Stomach (tissue), 9 donors: Measurements from ENCODE around the gene SCGB2B2. TPM values are rescaled to one million over a fixed set of nuclear protein-coding genes. Genes with fewer than 3 reads are reported as not detected.

Source experiments
- DNase-seq, 2 donors: peaks; one replicate each; pipeline versions ENCODE4 v3.0.0 to v3.0.0-alpha.2; 2013 to 2019
- H3K27ac ChIP-seq, 5 donors: fragments of 200-600 bp in 4 of 5; sonication (generic) in 4 of 5; one replicate each; pipeline ENCODE4 v1.5.1; 2013 to 2019; ENCODE audit warnings: mild to moderate bottlenecking in 1 of 5, moderate library complexity in 1 of 5
- H3K27me3 ChIP-seq, 3 donors: fragments of 200-600 bp; sonication (generic); one replicate each; pipeline ENCODE4 v1.5.1; 2017 to 2019; ENCODE audit warnings: mixed run types in 1 of 3
- H3K36me3 ChIP-seq, 4 donors: fragments of 200-600 bp; sonication (generic); 1 replicate in 3 of 4; 2 replicates in 1 of 4; pipeline ENCODE4 v1.5.1; 2016 to 2019
- H3K4me1 ChIP-seq, 4 donors: fragments of 200-600 bp; sonication (generic); one replicate each; pipeline ENCODE4 v1.5.1; 2016 to 2019
- H3K4me3 ChIP-seq, 4 donors: fragments of 200-600 bp; sonication (generic) in 3 of 4; one replicate each; pipeline ENCODE4 v1.5.1; 2016 to 2019; ENCODE audit warnings: mild to moderate bottlenecking in 1 of 4
- H3K9me3 ChIP-seq, 4 donors: fragments of 200-600 bp; sonication (generic); one replicate each; pipeline ENCODE4 v1.5.1; 2016 to 2019
- EP300 ChIP-seq: sonication (generic); formaldehyde crosslinking; IDR thresholded peaks from one replicate; pipeline ENCODE4 v1.6.1; 2017; ENCODE audit warnings: antibody characterized with exemption
- POLR2A ChIP-seq, 4 donors: fragments of 450-650 bp; IDR thresholded peaks; one replicate each; pipeline ENCODE4 v1.6.1; 2016; ENCODE audit warnings: antibody characterized with exemption in 4 of 4, control low read depth in 2 of 4, mild to moderate bottlenecking in 1 of 4, moderate library complexity in 1 of 4
- POLR2AphosphoS5 ChIP-seq, 3 donors: sonication (generic); formaldehyde crosslinking; IDR thresholded peaks; one replicate each; pipeline ENCODE4 v1.6.1; 2016; ENCODE audit warnings: antibody characterized with exemption in 3 of 3
- WGBS, 5 donors: extraction: QIAGEN DNeasy Blood & Tissue Kit in 3 of 5; methylation state at CpG; one replicate each; pipeline versions ENCODE4 v1.1.5 to v1.1.7; 2013 to 2018; 5-methylcytosine and 5-hydroxymethylcytosine counted together
- intact Hi-C: fragments of 100-400 bp; cut with DNase I; formaldehyde crosslinking; loops from one replicate; pipeline ENCODE4 v1.15.1; 2023; ENCODE audit warnings: low total_unique reads
- polyA plus RNA-seq, 3 donors: library from polyadenylated mRNA; stranded (reverse); fragments of 200-250 nt; gene quantifications; one replicate each; pipeline ENCODE4 v1.2.3, GENCODE V29; 2013
- small RNA-seq, 4 donors: library from RNA; depleted of rRNA; stranded (forward); fragments of <200 nt; gene quantifications; one replicate each; pipeline ENCODE3, GENCODE V24; 2016
- total RNA-seq, 5 donors: library from RNA; depleted of rRNA; stranded (reverse); fragments of >200 nt; gene quantifications; one replicate each; pipeline versions ENCODE4 v1.1.0 to v1.2.3, GENCODE V29; 2014 to 2016
- TF ChIP-seq, protein P1 (sequence below), 7 experiments: fragments of 450-650 bp in 4 of 7; fragments of 200-600 bp in 3 of 7; sonication (generic) in 3 of 7; IDR thresholded peaks; one replicate each; pipeline ENCODE4 v1.5.1; 2016 to 2019; ENCODE audit warnings: antibody characterized with exemption in 7 of 7, control low read depth in 2 of 7, mild to moderate bottlenecking in 1 of 7
- donor health status: healthy with polysubstance abuse.
- donor health status: Bipolar disorder and iron deficiency.
- donor health status: healthy.

SCGB2B2 gene
- total and polyA plus RNA-seq, 8 donors = 0.12 to 1.8 (median 0.37) TPM; not detected in 5

DNA sequence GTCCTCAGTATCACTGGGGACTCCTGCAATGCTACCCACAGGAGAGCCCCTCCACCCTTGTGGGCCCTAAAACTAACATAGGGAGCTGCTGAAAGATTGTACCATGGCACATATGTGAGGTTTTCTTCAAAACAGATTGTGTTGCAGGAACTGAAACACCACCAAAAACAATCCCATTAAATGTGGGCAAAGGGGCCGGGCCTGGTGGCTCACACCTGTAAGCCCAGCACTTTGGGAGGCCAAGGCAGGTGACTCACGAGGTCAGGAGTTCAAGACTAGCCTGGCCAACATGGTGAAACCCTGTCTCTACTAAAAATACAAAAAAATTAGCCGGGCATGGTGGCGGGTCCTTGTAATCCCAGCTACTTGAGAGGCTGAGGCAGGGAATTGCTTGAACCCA lies 34.7 kb downstream of the SCGB2B2 start:
- no peak overlapping the region for H3K4me3 ChIP-seq
- peaks cover 0 to 5% (median 0%) of the 10 kb centered on the region in 4 donors for H3K4me1 ChIP-seq
- H3K27me3 ChIP-seq = no peaks in the 10 kb centered on the region
- H3K36me3 ChIP-seq = no peaks in the 10 kb centered on the region
- DNase-seq = no peak
- TF ChIP-seq, protein P1, sequence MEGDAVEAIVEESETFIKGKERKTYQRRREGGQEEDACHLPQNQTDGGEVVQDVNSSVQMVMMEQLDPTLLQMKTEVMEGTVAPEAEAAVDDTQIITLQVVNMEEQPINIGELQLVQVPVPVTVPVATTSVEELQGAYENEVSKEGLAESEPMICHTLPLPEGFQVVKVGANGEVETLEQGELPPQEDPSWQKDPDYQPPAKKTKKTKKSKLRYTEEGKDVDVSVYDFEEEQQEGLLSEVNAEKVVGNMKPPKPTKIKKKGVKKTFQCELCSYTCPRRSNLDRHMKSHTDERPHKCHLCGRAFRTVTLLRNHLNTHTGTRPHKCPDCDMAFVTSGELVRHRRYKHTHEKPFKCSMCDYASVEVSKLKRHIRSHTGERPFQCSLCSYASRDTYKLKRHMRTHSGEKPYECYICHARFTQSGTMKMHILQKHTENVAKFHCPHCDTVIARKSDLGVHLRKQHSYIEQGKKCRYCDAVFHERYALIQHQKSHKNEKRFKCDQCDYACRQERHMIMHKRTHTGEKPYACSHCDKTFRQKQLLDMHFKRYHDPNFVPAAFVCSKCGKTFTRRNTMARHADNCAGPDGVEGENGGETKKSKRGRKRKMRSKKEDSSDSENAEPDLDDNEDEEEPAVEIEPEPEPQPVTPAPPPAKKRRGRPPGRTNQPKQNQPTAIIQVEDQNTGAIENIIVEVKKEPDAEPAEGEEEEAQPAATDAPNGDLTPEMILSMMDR (IDR thresholded peaks at IDR 0.05) = no peak
- TF ChIP-seq EP300 = no peak
- TF ChIP-seq POLR2A (IDR thresholded peaks at IDR 0.05) = no peak
- TF ChIP-seq POLR2AphosphoS5 (IDR thresholded peaks at IDR 0.05) = no peak
- 76 to 96% (median 87%) methylated on average over 4 of the region's 4 CpGs for WGBS, 5 donors
- no peaks in the 10 kb centered on the region for H3K9me3 ChIP-seq
- intact Hi-C loops = no loop called here
- no peak overlapping the region for H3K27ac ChIP-seq

DNA sequence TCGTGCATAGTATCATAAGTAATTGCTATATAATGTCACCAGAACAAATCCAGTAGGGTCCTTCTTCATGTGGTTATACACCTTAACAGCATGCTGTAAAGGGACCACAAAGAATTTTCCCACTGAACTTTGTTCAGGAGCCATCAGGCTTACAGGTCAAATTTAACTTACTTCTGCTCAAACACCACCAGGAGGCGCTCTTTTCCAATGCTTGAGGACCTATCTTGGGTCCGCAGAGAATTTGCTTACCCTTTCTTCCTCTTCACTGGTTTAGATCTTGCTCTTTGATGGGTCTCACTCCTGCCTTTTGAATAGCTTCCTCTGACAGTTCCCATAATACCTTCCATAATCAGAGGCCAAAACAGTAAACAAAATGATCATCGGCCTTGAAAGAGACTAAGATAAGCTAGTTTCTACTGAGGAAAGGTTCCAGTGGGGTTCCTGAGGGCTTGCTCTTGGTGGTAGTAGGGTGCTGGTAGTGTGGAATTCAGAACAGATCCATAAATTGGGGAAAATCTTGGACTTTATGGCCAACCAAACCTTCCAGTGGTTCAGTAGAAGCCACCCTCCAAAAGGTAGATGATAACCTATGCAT lies 37.4 kb downstream of the SCGB2B2 start:
- intact Hi-C loops = loop anchor here (2.0 kb wide), 1 partner anchor 73 kb away; no protein-coding TSS in a partner anchor
- peaks cover 4 to 16% (median 14%) of the 10 kb centered on the region in 4 donors for H3K9me3 ChIP-seq
- H3K27ac ChIP-seq = no peak overlapping the region
- H3K4me3 ChIP-seq = no peak overlapping the region
- DNase-seq = peak; percentile 60 to 84
- 10 to 20% (median 13%) methylated on average over 4 of the region's 4 CpGs for WGBS, 5 donors
- peaks cover 0 to 5% (median 0%) of the 10 kb centered on the region in 4 donors for H3K4me1 ChIP-seq
- TF ChIP-seq POLR2AphosphoS5 (IDR thresholded peaks at IDR 0.05) (no peak), POLR2A (IDR thresholded peaks at IDR 0.05) (no peak), EP300 (no peak)
- TF ChIP-seq, protein P1 (IDR thresholded peaks at IDR 0.05) = peak in 5 of 7 experiments; percentile 54 to 92 (median 76)
- peaks cover 0 to 18% (median 0%) of the 10 kb centered on the region in 4 donors for H3K36me3 ChIP-seq
- no peaks in the 10 kb centered on the region for H3K27me3 ChIP-seq

DNA sequence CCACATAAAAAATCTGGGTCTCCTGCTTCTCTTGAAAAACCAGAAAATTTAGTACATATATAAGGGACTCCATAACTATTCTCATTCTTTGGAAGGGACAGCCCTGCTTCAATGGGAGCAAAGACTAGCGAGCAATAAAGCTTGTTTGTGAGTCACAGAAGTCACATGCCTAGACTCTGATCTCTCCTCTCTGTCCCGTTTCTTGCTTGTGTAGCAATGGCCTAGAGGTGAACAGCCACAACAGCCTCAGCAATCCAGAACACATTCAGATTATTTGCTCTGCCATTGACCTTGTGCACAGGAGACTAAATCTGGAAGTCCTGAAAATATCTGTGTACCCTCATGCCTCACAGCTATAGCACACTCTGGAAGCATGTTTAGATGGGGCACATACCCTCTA lies 43.2 kb downstream of the SCGB2B2 start:
- Histone ChIP-seq H3K9me3 (peaks cover 4 to 33% (median 22%) of the 10 kb centered on the region in 4 donors), H3K4me1 (no peaks in the 10 kb centered on the region), H3K27me3 (no peaks in the 10 kb centered on the region), H3K4me3 (no peak overlapping the region), H3K27ac (no peak overlapping the region), H3K36me3 (peaks cover 0 to 28% (median 0%) of the 10 kb centered on the region in 4 donors)
- intact Hi-C loops = no loop called here
- TF ChIP-seq, protein P1 (IDR thresholded peaks at IDR 0.05) = no peak
- no peak for TF ChIP-seq POLR2AphosphoS5 (IDR thresholded peaks at IDR 0.05)
- TF ChIP-seq EP300 = no peak
- no peak for TF ChIP-seq POLR2A (IDR thresholded peaks at IDR 0.05)
- no peak for DNase-seq
- WGBS, 5 donors = 81 to 87% (median 83%) methylated on average over 2 of the region's 2 CpGs

Small RNA genes lying within 50 kb of the gene (small RNA-seq; reads per million reads assigned to genes)
- gene RF00611 = 0 reads per million in 4 donors

Other genes with a start within 250 kb of the SCGB2B2 start
- 100 to 1,000 TPM in 1 of 5 donors, 10 to 100 TPM in 4; 39.1 to 146 (median 61.6) TPM for gene UBA2, start 248.8 kb downstream of the SCGB2B2 start, total RNA-seq
- 10 to 100 TPM; 35.4 to 73.2 (median 51.7) TPM for gene UBA2, start 248.8 kb downstream of the SCGB2B2 start, polyA plus RNA-seq
- 10 to 100 TPM in 1 of 5 donors, 1 to 10 TPM in 3, under 1 TPM in 1; 0.29 to 12.9 (median 5.3) TPM for gene WTIP, start 195.4 kb downstream of the SCGB2B2 start, total RNA-seq
- gene WTIP, start 195.4 kb downstream of the SCGB2B2 start, polyA plus RNA-seq = 1 to 10 TPM; 3.3 to 9.0 (median 6.0) TPM
- gene ZNF302, start 519 bp upstream of the SCGB2B2 start, total RNA-seq = 10 to 100 TPM; 13.8 to 92.4 (median 21.7) TPM
- 10 to 100 TPM; 10.1 to 18.2 (median 15.0) TPM for gene ZNF302, start 519 bp upstream of the SCGB2B2 start, polyA plus RNA-seq
- 10 to 100 TPM in 3 of 5 donors, 1 to 10 TPM in 2; 2.3 to 43.2 (median 13.2) TPM for gene ZNF181, start 57.1 kb upstream of the SCGB2B2 start, total RNA-seq
- gene ZNF181, start 57.1 kb upstream of the SCGB2B2 start, polyA plus RNA-seq = 10 to 100 TPM in 1 of 3 donors, 1 to 10 TPM in 2; 5.7 to 17.7 (median 5.9) TPM
- gene ZNF599, start 96.1 kb upstream of the SCGB2B2 start, total RNA-seq = 1 to 10 TPM in 3 of 5 donors, under 1 TPM in 1, not detected in 1; 0.58 to 6.7 (median 4.1) TPM
- gene ZNF599, start 96.1 kb upstream of the SCGB2B2 start, polyA plus RNA-seq = 1 to 10 TPM; 3.4 to 6.6 (median 4.5) TPM
- 1 to 10 TPM in 3 of 5 donors, under 1 TPM in 1, not detected in 1; 0.58 to 4.1 (median 3.5) TPM for gene ZNF30, start 249.7 kb upstream of the SCGB2B2 start, total RNA-seq
- gene ZNF30, start 249.7 kb upstream of the SCGB2B2 start, polyA plus RNA-seq = 1 to 10 TPM; 1.2 to 6.1 (median 1.4) TPM